Neural cell (in vitro differentiated cells): ENCODE data around the gene RPS4Y1. TPM values are rescaled to one million over a fixed set of nuclear protein-coding genes. Genes with fewer than 3 reads are reported as not detected.

Experiments used
- H2AFZ ChIP-seq: fragments of 200-600, 300-800 bp; sonication (generic), shearing (Covaris generic); 2 replicates; pipeline ENCODE4 v1.6.0; 2014; ENCODE audit warnings: low read depth, mild to moderate bottlenecking, antibody characterized with exemption, low read length, moderate library complexity
- H3F3A ChIP-seq: fragments of 200-600 bp; shearing (Covaris generic); 2 replicates; pipeline ENCODE4 v1.6.1; 2016; ENCODE audit warnings: mild to moderate bottlenecking, moderate library complexity, mixed read lengths, antibody characterized with exemption, low read length; ENCODE audit not compliant: insufficient read depth, poor library complexity, severe bottlenecking
- H3K27ac ChIP-seq: fragments of 200-600, 300-800 bp; sonication (generic), shearing (Covaris generic); 2 replicates; pipeline ENCODE4 v1.5.1; 2014; ENCODE audit warnings: mild to moderate bottlenecking, low read length, moderate library complexity
- H3K27me3 ChIP-seq: fragments of 300-800, 200-600 bp; sonication (generic), shearing (Covaris generic); 2 replicates; pipeline ENCODE4 v1.6.0; 2014; ENCODE audit warnings: mild to moderate bottlenecking, low read depth, low read length, moderate library complexity; ENCODE audit not compliant: insufficient read depth
- H3K36me3 ChIP-seq: fragments of 300-800, 200-600 bp; sonication (generic), shearing (Covaris generic); 2 replicates; pipeline ENCODE4 v1.5.1; 2014; ENCODE audit warnings: mild to moderate bottlenecking, antibody characterized with exemption, low read length, moderate library complexity; ENCODE audit not compliant: insufficient read depth
- H3K4me2 ChIP-seq: fragments of 300-800, 200-600 bp; sonication (generic), shearing (Covaris generic); 2 replicates; pipeline ENCODE4 v1.6.0; 2014; ENCODE audit warnings: mild to moderate bottlenecking, low read length
- H3K4me3 ChIP-seq: fragments of 300-800, 200-600 bp; sonication (generic), shearing (Covaris generic); 2 replicates; pipeline ENCODE4 v1.5.1; 2014; ENCODE audit warnings: mild to moderate bottlenecking, low read length, moderate library complexity
- H3K79me2 ChIP-seq: fragments of 200-600 bp; shearing (Covaris generic); replicated peaks from 2 replicates; pipeline ENCODE4 v1.6.0; 2014; ENCODE audit warnings: mild to moderate bottlenecking, low read length, moderate library complexity; ENCODE audit not compliant: insufficient read depth
- H3K9ac ChIP-seq: fragments of 300-800, 200-600 bp; sonication (generic), shearing (Covaris generic); 2 replicates; pipeline ENCODE4 v1.6.1; 2016; ENCODE audit warnings: mild to moderate bottlenecking, low read length, mixed read lengths
- H3K9me2 ChIP-seq: fragments of 200-600 bp; shearing (Covaris generic); 2 replicates; pipeline ENCODE4 v1.6.1; 2016; ENCODE audit warnings: mild to moderate bottlenecking, low read length, mixed read lengths; ENCODE audit not compliant: insufficient read depth
- H3K9me3 ChIP-seq: fragments of 200-600, 300-800 bp; sonication (generic), shearing (Covaris generic); 2 replicates; pipeline ENCODE4 v1.6.1; 2016; ENCODE audit warnings: mild to moderate bottlenecking, mixed run types, low read length, moderate library complexity, mixed read lengths
- H4K20me1 ChIP-seq: fragments of 200-600 bp; shearing (Covaris generic); 2 replicates; pipeline ENCODE4 v1.6.1; 2016; ENCODE audit warnings: mild to moderate bottlenecking, mixed run types; ENCODE audit not compliant: insufficient read depth
- CTCF ChIP-seq: fragments of 450-650 bp; IDR thresholded peaks from 2 replicates; pipeline ENCODE4 v1.5.1; 2014; ENCODE audit warnings: antibody characterized with exemption, mild to moderate bottlenecking, moderate library complexity; ENCODE audit not compliant: poor library complexity, severe bottlenecking
- EP300 ChIP-seq: fragments of 450-650 bp; conservative IDR thresholded peaks from 2 replicates; pipeline ENCODE4 v1.6.1; 2014; ENCODE audit warnings: antibody characterized with exemption, mild to moderate bottlenecking, moderate library complexity; ENCODE audit not compliant: poor library complexity, severe bottlenecking
- EZH2 ChIP-seq: fragments of 200-600, 300-800 bp; shearing (Covaris generic), sonication (generic); IDR thresholded peaks from 2 replicates; pipeline ENCODE4 v1.6.1; 2014; ENCODE audit warnings: antibody characterized with exemption, low read length, borderline replicate concordance, mild to moderate bottlenecking; ENCODE audit not compliant: insufficient read depth, poor library complexity, severe bottlenecking
- MXI1 ChIP-seq: fragments of 450-650 bp; conservative IDR thresholded peaks from 2 replicates; pipeline ENCODE4 v1.6.1; 2014; ENCODE audit warnings: antibody characterized with exemption, mild to moderate bottlenecking; ENCODE audit not compliant: poor library complexity, severe bottlenecking
- POLR2AphosphoS5 ChIP-seq: IDR thresholded peaks from 2 replicates; pipeline ENCODE4 v1.6.1; 2012
- RAD21 ChIP-seq: fragments of 450-650 bp; conservative IDR thresholded peaks from 2 replicates; pipeline ENCODE4 v1.6.1; 2014; ENCODE audit warnings: antibody characterized with exemption, mild to moderate bottlenecking, moderate library complexity
- REST ChIP-seq: IDR thresholded peaks from 2 replicates; pipeline ENCODE4 v1.6.1; 2012; ENCODE audit warnings: borderline replicate concordance
- SMC3 ChIP-seq: fragments of 450-650 bp; conservative IDR thresholded peaks from 2 replicates; pipeline ENCODE4 v1.6.1; 2014; ENCODE audit warnings: antibody characterized with exemption, mild to moderate bottlenecking, moderate library complexity; ENCODE audit not compliant: poor library complexity
- TAF1 ChIP-seq: IDR thresholded peaks from 2 replicates; pipeline ENCODE4 v1.6.1; 2012; ENCODE audit warnings: low read depth
- polyA plus RNA-seq: library from polyadenylated mRNA; depleted of rRNA; stranded (reverse); fragments of >200 nt; gene quantifications from 2 replicates; pipeline ENCODE4 v1.2.3, GENCODE V29; 2014

The RPS4Y1 gene
- polyA plus RNA-seq, 1 donor from 2014 or later, result 224 TPM

- Histone ChIP-seq H3K79me2 (no peaks in the 10 kb centered on the region), H3K4me2 (no peak overlapping the region), H3K36me3 (no peaks in the 10 kb centered on the region), H3K27ac (no peak overlapping the region), H3F3A (no peaks in the 10 kb centered on the region), H3K9me3 (no peaks in the 10 kb centered on the region), H3K9me2 (no peaks in the 10 kb centered on the region), H3K27me3 (no peaks in the 10 kb centered on the region), H2AFZ (no peak overlapping the region), H3K9ac (no peak overlapping the region), H3K4me3 (no peak overlapping the region), H4K20me1 (no peaks in the 10 kb centered on the region)
- TF ChIP-seq TAF1 (no peak), CTCF (no peak), MXI1 (no peak), REST (no peak), SMC3 (no peak), EZH2 (no peak), POLR2AphosphoS5 (no peak), EP300 (no peak), RAD21 (no peak)
These were observed 46.6 kb downstream of the RPS4Y1 start for GRCh38 chrY:2887955-2888354.

GRCh38 chrY:2893471-2893870 lies 52.1 kb downstream of the RPS4Y1 start:
- no peak overlapping the region for H2AFZ ChIP-seq
- no peak overlapping the region for H3K9ac ChIP-seq
- no peaks in the 10 kb centered on the region for H3K79me2 ChIP-seq

More at GRCh38 chrY:2893471-2893870, 52.1 kb downstream of the RPS4Y1 start:
- Histone ChIP-seq H3K4me3 (no peak overlapping the region), H3K9me3 (no peaks in the 10 kb centered on the region), H3K4me2 (no peak overlapping the region), H3K36me3 (no peaks in the 10 kb centered on the region), H3K27me3 (no peaks in the 10 kb centered on the region), H3K27ac (no peak overlapping the region), H4K20me1 (no peaks in the 10 kb centered on the region), H3F3A (no peaks in the 10 kb centered on the region), H3K9me2 (no peaks in the 10 kb centered on the region)
- TF ChIP-seq EZH2, result no peak
- no peak for TF ChIP-seq SMC3
- no peak for TF ChIP-seq MXI1
- no peak for TF ChIP-seq POLR2AphosphoS5
- no peak for TF ChIP-seq TAF1
- TF ChIP-seq EP300, result no peak
- no peak for TF ChIP-seq REST
- TF ChIP-seq CTCF, result no peak
- no peak for TF ChIP-seq RAD21
